ENCODE results near the gene LILRB3. TPM values are rescaled to one million over a fixed set of nuclear protein-coding genes. Genes with fewer than 3 reads are reported as not detected.
A peak's percentile ranks its signal among the peaks of the same experiment; 100 is the strongest.
"Not testable (repeated sequence)": the region's sequence is repeated elsewhere in the genome, so short reads cannot be mapped to it uniquely, and the experiment has no call there.

Gene LILRB3
- polyA plus RNA-seq, 6 donors from 2014 or later = 0.29 to 4.6 (median 0.39) TPM

DNA sequence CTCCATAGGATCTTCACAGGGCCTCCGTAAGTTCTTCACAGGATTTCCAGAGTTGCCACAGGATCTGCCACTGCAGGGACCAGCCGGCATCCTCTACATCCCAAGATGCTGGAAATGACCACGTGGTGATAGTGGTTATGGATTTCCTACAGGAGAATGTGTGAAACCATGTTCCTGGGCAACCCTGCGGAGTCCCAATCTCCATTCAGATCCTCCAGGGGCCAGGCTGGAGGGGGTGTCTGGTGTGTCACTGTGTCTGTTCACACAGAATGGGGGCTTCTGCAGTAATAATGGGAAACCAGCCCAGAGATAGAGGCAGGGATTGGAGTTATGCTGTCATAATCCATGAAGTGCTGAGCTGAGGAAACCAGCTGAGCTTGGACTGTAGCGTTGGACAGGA, 11.1 kb upstream of the LILRB3 start:
- H3K27me3 Mint-ChIP-seq = peaks cover 45 to 78% (median 66%) of the 10 kb centered on the region in 3 donors
- H3K27ac Mint-ChIP-seq = peak overlapping the region in 1 of 6 donors; percentile 43
- DNase-seq (no peak), ATAC-seq (ENCODE audit: low read depth in 2 of 2) (no peak)
- peaks cover 0 to 2% (median 0%) of the 10 kb centered on the region in 7 donors for H3K9me3 Mint-ChIP-seq
- H3K36me3 Mint-ChIP-seq = no peaks in the 10 kb centered on the region
- H3K4me3 Mint-ChIP-seq = no peak overlapping the region
- H3K4me1 Mint-ChIP-seq = peaks cover 0 to 3% (median 0%) of the 10 kb centered on the region in 3 donors

DNA sequence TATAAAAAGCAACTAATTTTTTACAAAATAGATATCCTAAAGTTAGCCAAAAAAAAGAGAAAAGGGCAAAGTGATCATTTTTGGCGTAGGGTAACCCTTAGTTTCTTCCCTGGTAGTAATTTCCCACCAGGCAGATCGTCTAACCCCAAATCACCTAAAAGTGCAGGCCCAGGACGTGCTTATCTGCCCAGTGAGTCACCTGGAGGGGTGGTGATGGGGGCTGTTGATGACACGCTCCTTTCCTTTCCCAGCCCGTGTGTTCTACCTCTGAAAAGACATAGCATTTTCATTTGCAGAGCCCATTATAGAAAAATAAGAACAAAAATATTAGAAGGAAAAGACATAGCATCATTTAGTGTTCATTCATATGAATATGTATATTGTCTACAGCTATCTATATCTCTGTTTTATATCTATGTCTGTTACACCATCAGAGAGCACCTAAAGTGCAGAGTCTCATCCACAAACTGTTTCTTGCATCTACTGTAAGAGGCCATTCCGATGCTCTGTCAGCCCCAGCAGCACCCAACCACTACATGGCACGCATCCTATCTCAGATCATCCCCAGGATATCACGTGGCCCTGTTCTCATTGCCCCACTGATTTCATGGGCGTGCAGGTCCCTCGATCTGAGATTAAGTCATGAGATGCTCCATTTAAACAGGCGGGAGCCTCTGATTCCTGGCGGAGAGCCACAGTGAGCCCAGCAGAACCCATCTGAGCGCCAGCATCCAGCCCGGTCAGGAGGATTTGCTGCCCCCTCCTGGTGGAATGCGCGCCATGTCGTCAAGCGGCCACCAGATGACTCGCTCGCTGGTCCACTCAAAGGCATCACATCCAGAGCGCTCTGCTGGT, 8.5 kb upstream of the LILRB3 start:
- Mint-ChIP-seq H3K9me3 (peaks cover 0 to 6% (median 0%) of the 10 kb centered on the region in 7 donors), H3K4me1 (peaks cover 0 to 3% (median 0%) of the 10 kb centered on the region in 3 donors), H3K27ac (no peak overlapping the region), H3K4me3 (no peak overlapping the region), H3K36me3 (no peaks in the 10 kb centered on the region), H3K27me3 (peaks cover 44 to 70% (median 56%) of the 10 kb centered on the region in 3 donors)
- peak; percentile 97 to 98 for ATAC-seq (ENCODE audit: low read depth in 2 of 2)
- peak; percentile 73 for DNase-seq

DNA sequence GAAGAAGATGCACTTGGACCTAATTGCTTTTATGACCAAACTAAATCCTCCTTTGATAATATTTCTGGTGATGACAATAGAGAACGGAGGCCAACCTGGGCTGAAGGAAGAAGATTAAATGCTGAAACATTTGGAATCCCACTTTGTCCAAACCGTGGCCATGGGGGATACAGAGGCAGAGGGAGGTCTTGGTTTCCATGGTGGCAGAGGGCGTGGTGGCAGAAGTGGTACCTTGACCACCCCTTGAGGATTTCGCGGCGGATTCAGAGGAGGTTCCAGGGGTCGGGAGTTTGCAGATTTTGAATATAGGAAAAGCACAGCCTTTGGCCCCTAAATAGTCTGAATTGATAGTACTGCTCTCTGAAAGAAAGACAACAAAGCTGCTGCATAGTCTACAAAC, 7.2 kb upstream of the LILRB3 start:
- Mint-ChIP-seq H3K4me3 (no peak overlapping the region), H3K27me3 (peaks cover 45 to 61% (median 54%) of the 10 kb centered on the region in 3 donors), H3K36me3 (no peaks in the 10 kb centered on the region), H3K4me1 (peaks cover 0 to 3% (median 0%) of the 10 kb centered on the region in 3 donors), H3K27ac (no peak overlapping the region), H3K9me3 (peaks cover 0 to 6% (median 0%) of the 10 kb centered on the region in 7 donors)
- no peak for ATAC-seq (ENCODE audit: low read depth in 2 of 2)
- no peak for DNase-seq

GRCh38 chr19:54229146-54229545, 6.3 kb upstream of the LILRB3 start:
- no peak overlapping the region for H3K4me3 Mint-ChIP-seq
- H3K27me3 Mint-ChIP-seq = peaks cover 41 to 52% (median 45%) of the 10 kb centered on the region in 3 donors
- no peak for ATAC-seq (ENCODE audit: low read depth in 2 of 2)
- peaks cover 0 to 3% (median 0%) of the 10 kb centered on the region in 3 donors for H3K4me1 Mint-ChIP-seq
- no peak for DNase-seq
- no peak overlapping the region for H3K27ac Mint-ChIP-seq
- no peaks in the 10 kb centered on the region for H3K36me3 Mint-ChIP-seq
- H3K9me3 Mint-ChIP-seq = peaks cover 0 to 5% (median 0%) of the 10 kb centered on the region in 7 donors

GRCh38 chr19:54224619-54225018, 1.8 kb upstream of the LILRB3 start:
- not testable (repeated sequence) for H3K4me1 Mint-ChIP-seq; DNase-seq; ATAC-seq (ENCODE audit: low read depth in 2 of 2); H3K4me3 Mint-ChIP-seq; H3K36me3 Mint-ChIP-seq; H3K9me3 Mint-ChIP-seq; H3K27ac Mint-ChIP-seq
- H3K27me3 Mint-ChIP-seq = peaks cover 26 to 39% (median 38%) of the 10 kb centered on the region in 3 donors

DNA sequence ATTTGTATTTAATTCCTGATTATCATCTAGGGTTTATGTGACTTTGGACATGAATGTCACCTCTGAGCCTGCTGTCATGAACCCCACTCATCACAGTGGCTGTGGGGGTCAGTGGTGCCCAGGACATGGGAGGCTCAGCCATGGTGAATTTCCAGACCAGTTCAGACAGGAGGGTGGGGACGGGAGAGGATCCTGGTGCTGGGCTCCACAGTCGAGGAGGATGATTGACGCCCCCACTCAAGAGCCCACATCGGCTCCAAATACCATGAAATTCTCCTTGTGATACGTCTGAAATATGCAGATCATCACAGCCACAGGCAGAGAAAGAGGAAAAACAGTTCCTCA, 1.1 kb upstream of the LILRB3 start:
- H3K9me3 Mint-ChIP-seq; DNase-seq; H3K4me3 Mint-ChIP-seq; H3K36me3 Mint-ChIP-seq; H3K4me1 Mint-ChIP-seq; ATAC-seq (ENCODE audit: low read depth in 2 of 2); H3K27ac Mint-ChIP-seq: not testable (repeated sequence)
- peaks cover 20 to 33% (median 32%) of the 10 kb centered on the region in 3 donors for H3K27me3 Mint-ChIP-seq

DNA sequence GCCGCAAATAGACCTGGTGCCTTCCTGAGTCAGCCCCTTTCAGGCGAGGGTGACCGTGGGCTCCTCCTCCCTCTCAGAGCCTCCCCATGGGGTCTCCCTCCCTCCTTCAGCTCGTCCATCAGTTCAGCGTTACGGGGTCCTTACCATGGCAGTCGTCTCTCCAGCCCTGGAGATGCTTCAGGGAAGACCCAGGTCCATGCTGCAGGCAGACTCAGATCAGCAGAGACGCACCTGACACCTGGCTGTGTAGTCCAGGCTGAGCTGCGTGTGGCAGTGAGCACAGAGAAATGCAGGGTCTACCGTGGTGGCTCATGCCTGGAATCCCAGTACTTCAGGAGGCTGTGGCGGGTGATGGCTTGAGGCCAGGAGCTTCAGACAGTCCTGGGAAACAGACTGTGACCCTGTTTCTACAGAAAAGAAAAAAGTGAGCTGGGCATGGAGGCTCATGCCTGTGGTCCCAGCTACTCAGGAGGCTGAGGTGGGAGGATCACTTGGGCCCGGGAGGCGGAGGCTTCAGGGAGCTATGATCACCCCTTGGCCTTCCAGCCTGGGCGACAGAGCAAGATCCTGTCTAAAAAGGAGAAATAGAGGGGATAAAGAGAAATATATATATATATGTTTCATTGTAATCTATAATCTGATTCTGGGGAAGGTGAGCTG, 600 bp upstream of the LILRB3 start:
- not testable (repeated sequence) for H3K4me3 Mint-ChIP-seq; ATAC-seq (ENCODE audit: low read depth in 2 of 2); H3K4me1 Mint-ChIP-seq; H3K27ac Mint-ChIP-seq; DNase-seq; H3K36me3 Mint-ChIP-seq; H3K9me3 Mint-ChIP-seq
- peaks cover 18 to 33% (median 29%) of the 10 kb centered on the region in 3 donors for H3K27me3 Mint-ChIP-seq

- ATAC-seq (ENCODE audit: low read depth in 2 of 2); H3K4me1 Mint-ChIP-seq; DNase-seq; H3K36me3 Mint-ChIP-seq; H3K27ac Mint-ChIP-seq; H3K4me3 Mint-ChIP-seq; H3K9me3 Mint-ChIP-seq: not testable (repeated sequence)
- H3K27me3 Mint-ChIP-seq = peaks cover 13 to 33% (median 22%) of the 10 kb centered on the region in 3 donors
Observed at GRCh38 chr19:54221947-54222346, 860 bp downstream of the LILRB3 start.

DNA sequence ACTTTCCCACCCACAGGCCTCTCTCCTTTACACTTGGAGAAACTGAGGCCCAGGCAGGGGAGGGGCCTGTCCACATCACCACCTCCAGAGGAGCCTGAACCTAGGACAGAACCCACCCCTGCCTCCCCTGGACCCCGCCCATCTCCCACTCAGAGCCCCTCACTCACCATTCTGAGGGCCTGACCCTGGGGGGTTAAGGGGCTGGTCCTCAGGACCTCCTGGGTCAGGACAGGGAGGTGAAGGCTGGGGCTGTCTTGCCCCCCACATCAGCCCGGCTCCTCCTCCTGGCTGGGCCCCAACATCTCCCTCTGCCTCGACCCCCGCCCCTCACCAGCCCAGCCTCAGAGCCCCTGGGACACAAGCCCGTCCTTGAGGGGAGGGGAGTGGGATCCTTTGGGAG, 3.1 kb downstream of the LILRB3 start:
- peaks cover 7 to 26% (median 22%) of the 10 kb centered on the region in 3 donors for H3K27me3 Mint-ChIP-seq
- not testable (repeated sequence) for H3K27ac Mint-ChIP-seq; H3K4me3 Mint-ChIP-seq; ATAC-seq (ENCODE audit: low read depth in 2 of 2); DNase-seq; H3K4me1 Mint-ChIP-seq; H3K36me3 Mint-ChIP-seq; H3K9me3 Mint-ChIP-seq

- DNase-seq (no peak), ATAC-seq (ENCODE audit: low read depth in 2 of 2) (no peak)
- Mint-ChIP-seq H3K27me3 (peaks cover 7 to 25% (median 22%) of the 10 kb centered on the region in 3 donors), H3K4me3 (no peak overlapping the region), H3K36me3 (no peaks in the 10 kb centered on the region), H3K4me1 (peaks cover 0 to 6% (median 3%) of the 10 kb centered on the region in 3 donors), H3K9me3 (peaks cover 0 to 4% (median 0%) of the 10 kb centered on the region in 7 donors), H3K27ac (peak overlapping the region in 1 of 6 donors; percentile 82)
Observed at GRCh38 chr19:54218960-54219661, 3.7 kb downstream of the LILRB3 start.

- DNase-seq = no peak
- Mint-ChIP-seq H3K9me3 (peaks cover 0 to 4% (median 0%) of the 10 kb centered on the region in 7 donors), H3K4me3 (no peak overlapping the region), H3K27me3 (peaks cover 3 to 17% (median 13%) of the 10 kb centered on the region in 3 donors), H3K4me1 (peaks cover 0 to 5% (median 0%) of the 10 kb centered on the region in 3 donors), H3K27ac (no peak overlapping the region), H3K36me3 (no peaks in the 10 kb centered on the region)
- ATAC-seq (ENCODE audit: low read depth in 2 of 2) = no peak
Observed at GRCh38 chr19:54218259-54218658, 4.5 kb downstream of the LILRB3 start.

DNA sequence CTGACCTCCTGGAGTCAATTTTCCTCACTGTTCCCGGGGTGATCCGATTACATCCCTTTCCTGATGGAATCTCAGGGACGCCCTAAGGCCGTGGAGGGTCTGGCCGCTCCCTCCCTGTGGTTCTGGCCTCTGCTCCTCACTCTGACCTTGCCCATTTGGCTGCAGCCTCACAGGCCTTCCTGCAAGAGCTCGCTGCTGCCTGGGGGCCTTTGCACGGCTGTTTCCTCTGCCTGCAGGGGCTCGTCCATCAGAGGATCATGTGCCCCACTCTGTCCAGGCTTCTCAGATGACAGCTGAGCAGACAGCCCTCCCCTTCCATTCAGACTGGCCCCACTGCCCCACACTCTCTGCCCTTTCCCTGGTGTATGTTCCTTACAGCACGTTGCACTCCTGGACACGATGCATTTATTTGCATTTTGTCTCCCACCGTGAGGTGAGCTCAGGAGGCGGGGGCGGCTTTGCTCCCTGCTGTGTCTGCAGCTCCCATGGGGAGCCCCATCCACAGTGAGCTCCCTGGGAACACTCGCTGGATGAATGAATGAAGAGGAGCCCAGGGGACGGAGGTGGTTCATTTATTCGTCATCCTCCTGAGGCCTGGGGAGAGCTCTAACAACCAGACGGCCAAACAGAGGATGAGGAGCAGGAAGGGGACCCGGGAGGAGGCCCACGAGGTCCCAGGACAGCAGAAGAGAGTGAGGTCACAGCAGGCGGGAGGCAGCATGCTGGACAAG, 5.1 kb downstream of the LILRB3 start:
- H3K4me1 Mint-ChIP-seq; H3K4me3 Mint-ChIP-seq; H3K9me3 Mint-ChIP-seq; H3K27ac Mint-ChIP-seq; DNase-seq; ATAC-seq (ENCODE audit: low read depth in 2 of 2); H3K36me3 Mint-ChIP-seq: not testable (repeated sequence)
- H3K27me3 Mint-ChIP-seq = peaks cover 3 to 11% (median 8%) of the 10 kb centered on the region in 3 donors

DNA sequence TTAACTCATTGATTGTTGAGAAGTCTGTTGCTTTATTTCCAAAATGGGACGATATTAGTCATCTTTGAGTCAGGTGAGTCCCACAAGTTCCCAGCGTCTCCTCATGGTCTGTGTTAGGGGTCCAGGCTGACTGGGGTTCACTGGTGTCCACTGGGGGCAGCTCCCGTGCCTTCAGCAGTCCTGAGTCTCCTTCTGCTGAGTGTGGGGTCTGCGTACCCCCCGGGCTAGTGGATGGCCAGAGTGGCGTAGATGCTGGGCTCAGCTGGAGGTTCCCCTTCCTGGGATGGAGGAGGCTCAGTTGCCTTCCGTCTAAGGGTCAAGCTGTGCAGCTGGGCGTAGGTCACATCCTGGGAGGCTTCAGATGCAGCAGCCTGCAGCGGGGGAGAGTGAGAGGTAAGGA, 5.9 kb downstream of the LILRB3 start:
- Mint-ChIP-seq H3K27ac (peak overlapping the region in 1 of 6 donors; percentile 51), H3K4me1 (peaks cover 0 to 3% (median 2%) of the 10 kb centered on the region in 3 donors), H3K9me3 (peaks cover 0 to 4% (median 0%) of the 10 kb centered on the region in 7 donors), H3K27me3 (peaks cover 3 to 8% (median 6%) of the 10 kb centered on the region in 3 donors), H3K4me3 (no peak overlapping the region), H3K36me3 (no peaks in the 10 kb centered on the region)
- no peak for DNase-seq
- no peak for ATAC-seq (ENCODE audit: low read depth in 2 of 2)
